K562 (cell line): Measurements from ENCODE around the gene ELF1.

Experiments used
- ATF3 ChIP-seq, 2 experiments: fragments of 450-650 bp in 1 of 2; sonication (generic) in 1 of 2; formaldehyde crosslinking in 1 of 2; IDR thresholded peaks in 1 of 2; conservative IDR thresholded peaks in 1 of 2; 2 replicates each; pipeline versions ENCODE4 v1.6.1 to v1.8.1; 2016 to 2023; ENCODE audit warnings: mild to moderate bottlenecking in 2 of 2, moderate library complexity in 2 of 2, inconsistent platforms in 1 of 2, missing genetic modification reagents in 1 of 2
- CTCF ChIP-seq, 3 experiments: IDR thresholded peaks in 2 of 3; conservative IDR thresholded peaks in 1 of 3; 2 replicates each; pipeline ENCODE4 v1.5.1; 2011 to 2012; ENCODE audit warnings: low read length in 3 of 3, mild to moderate bottlenecking in 3 of 3, control low read depth in 2 of 3, improper control_type of control experiment in 1 of 3, inconsistent platforms in 1 of 3, low read depth in 1 of 3, mixed read lengths in 1 of 3, moderate library complexity in 1 of 3; ENCODE audit not compliant: insufficient read depth in 2 of 3
- E2F5 ChIP-seq: sonication (generic); formaldehyde crosslinking; IDR thresholded peaks from 2 replicates; pipeline ENCODE4 v1.8.0; 2022; ENCODE audit warnings: mild to moderate bottlenecking, missing genetic modification reagents
- GABPA ChIP-seq: fragments of 200-800 bp; sonication (Bioruptor generic); conservative IDR thresholded peaks from 2 replicates; pipeline ENCODE4 v1.6.1; 2016; ENCODE audit warnings: low read depth, missing genetic modification characterization, missing compliant biosample characterization
- KAT2B ChIP-seq: IDR thresholded peaks from one replicate; pipeline ENCODE4 v1.6.1; 2012; ENCODE audit warnings: low read depth, mild to moderate bottlenecking, control low read depth, inconsistent platforms, low read length, moderate library complexity
- ZNF830 ChIP-seq: fragments of 250-450 bp; sonication (Bioruptor Pico); IDR thresholded peaks from 2 replicates; pipeline ENCODE4 v1.5.0; 2021; ENCODE audit warnings: mild to moderate bottlenecking

- TF ChIP-seq GABPA = no peak
- no peak for TF ChIP-seq ATF3 (IDR thresholded peaks at IDR 0.05)
- TF ChIP-seq ATF3 (CRISPR knock-in tag; conservative IDR thresholded peaks at IDR 0.05) = no peak
- TF ChIP-seq E2F5 (CRISPR knock-in tag) = no peak
- no peak for TF ChIP-seq CTCF (IDR thresholded peaks at IDR 0.05 in 2 of 3, conservative IDR thresholded peaks at IDR 0.05 in 1 of 3; ENCODE audit: insufficient read depth in 2 of 3, low read depth in 1 of 3, low read length in 3 of 3)
- TF ChIP-seq ZNF830 (CRISPR knock-in tag) = no peak
- no peak for TF ChIP-seq KAT2B
Observed at GRCh38 chr13:40985381-40986100, 33.6 kb downstream of the ELF1 start.
